Choroid plexus epithelial cell (primary cell): Measurements from ENCODE around the gene COX20.

ENCODE experiments used
- DNase-seq: peaks from one replicate; pipeline ENCODE4 v3.0.0-alpha.2; 2010; ENCODE audit warnings: low read depth
- H3K4me3 ChIP-seq: 2 replicates; pipeline ENCODE4 v1.5.1; 2011; ENCODE audit warnings: low read depth, mild to moderate bottlenecking, control low read depth, low read length, moderate library complexity
- CTCF ChIP-seq: conservative IDR thresholded peaks from 2 replicates; pipeline ENCODE4 v1.5.1; 2011; ENCODE audit warnings: low read depth, mild to moderate bottlenecking, control low read depth, inconsistent platforms, low read length, moderate library complexity

The COX20 gene

GRCh38 chr1:244836135-244836521, 670 bp downstream of the COX20 start:
- TF ChIP-seq CTCF = no peak
- DNase-seq = peak; percentile 49
- peak overlapping the region; percentile 82 for H3K4me3 ChIP-seq

GRCh38 chr1:244836584-244836983, 1.1 kb downstream of the COX20 start:
- DNase-seq = peak; percentile 31
- TF ChIP-seq CTCF = no peak
- H3K4me3 ChIP-seq = peak overlapping the region; percentile 82

GRCh38 chr1:244837597-244838258, 2.3 kb downstream of the COX20 start:
- no peak overlapping the region for H3K4me3 ChIP-seq
- TF ChIP-seq CTCF = no peak
- DNase-seq = no peak

GRCh38 chr1:244839656-244840055, 4.2 kb downstream of the COX20 start:
- H3K4me3 ChIP-seq = no peak overlapping the region
- DNase-seq = no peak
- TF ChIP-seq CTCF = no peak

GRCh38 chr1:244840219-244840794, 4.8 kb downstream of the COX20 start:
- H3K4me3 ChIP-seq = no peak overlapping the region
- peak; percentile 26 for DNase-seq
- TF ChIP-seq CTCF = no peak

GRCh38 chr1:244841273-244841927, 5.9 kb downstream of the COX20 start:
- H3K4me3 ChIP-seq = no peak overlapping the region
- no peak for DNase-seq
- TF ChIP-seq CTCF = no peak
